Heart right ventricle (tissue), 16 donors: ENCODE measurements around the gene AUTS2. TPM values are rescaled to one million over a fixed set of nuclear protein-coding genes. Genes with fewer than 3 reads are reported as not detected.

ENCODE experiments used
- ATAC-seq, 8 donors: fragments of 200-7000 bp; cut with Tn5 transposase; one replicate each; pipeline ENCODE4 v1.9.1; 2020; ENCODE audit warnings: mild to moderate bottlenecking in 8 of 8, moderate library complexity in 8 of 8, moderate number of reproducible peaks in 1 of 8
- DNase-seq, 2 donors: peaks; one replicate each; pipeline ENCODE4 v3.0.0-alpha.2; 2020
- H3K27ac ChIP-seq, 10 donors: fragments of 200-600 bp; sonication (generic) in 2 of 10; one replicate each; pipeline versions ENCODE4 v1.5.0 to v1.8.0; 2020 to 2022; ENCODE audit warnings: mild to moderate bottlenecking in 3 of 10
- H3K27me3 ChIP-seq, 7 donors: fragments of 200-600 bp; one replicate each; pipeline ENCODE4 v1.8.0; 2021 to 2022; ENCODE audit warnings: mild to moderate bottlenecking in 2 of 7
- H3K36me3 ChIP-seq, 9 donors: fragments of 200-600 bp; sonication (generic) in 1 of 9; one replicate each; pipeline versions ENCODE4 v1.5.0 to v1.8.0; 2020 to 2022; ENCODE audit warnings: mild to moderate bottlenecking in 2 of 9
- H3K4me1 ChIP-seq, 9 donors: fragments of 200-600 bp; sonication (generic) in 1 of 9; one replicate each; pipeline versions ENCODE4 v1.5.0 to v1.8.0; 2020 to 2022; ENCODE audit warnings: mild to moderate bottlenecking in 4 of 9
- H3K4me3 ChIP-seq, 10 donors: fragments of 200-600 bp; sonication (generic) in 2 of 10; one replicate each; pipeline versions ENCODE4 v1.5.0 to v1.8.0; 2020 to 2022; ENCODE audit warnings: mild to moderate bottlenecking in 7 of 10, moderate library complexity in 2 of 10
- H3K9me3 ChIP-seq, 11 donors: fragments of 200-600 bp in 10 of 11; sonication (generic) in 2 of 11; one replicate each; pipeline versions ENCODE4 v1.5.0 to v1.8.0; 2013 to 2022; ENCODE audit warnings: mild to moderate bottlenecking in 2 of 11, control low read depth in 1 of 11, moderate library complexity in 1 of 11
- WGBS, 2 donors: extraction: QIAGEN DNeasy Blood & Tissue Kit; methylation state at CpG; one replicate each; pipeline ENCODE4 v1.1.7; 2013; ENCODE audit warnings: inconsistent platforms in 1 of 2; 5-methylcytosine and 5-hydroxymethylcytosine counted together
- intact Hi-C, 10 donors: fragments of 100-400 bp; cut with DNase I; formaldehyde crosslinking; loops; one replicate each; pipeline versions ENCODE4 v1.11.1 to v1.14.2; 2022
- polyA plus RNA-seq, 2 donors: library from polyadenylated mRNA; stranded (reverse); fragments of 200-250 nt; gene quantifications; one replicate each; pipeline ENCODE4 v1.2.3, GENCODE V29; 2013
- total RNA-seq, 10 donors: library from RNA; stranded (reverse); fragmentation: NEBNext Ultra II Directional in 3 of 10; extraction: Animal tissue kit (Norgen Biotek cat#: 25700) in 3 of 10; gene quantifications; one replicate each; pipeline versions ENCODE4 v1.2.1 to v1.2.4, GENCODE V29; 2021 to 2023
- TF ChIP-seq, protein P1 (sequence below), 9 donors: fragments of 200-600 bp; sonication (generic) in 2 of 9; IDR thresholded peaks; one replicate each; pipeline versions ENCODE4 v1.5.0 to v1.8.0; 2021 to 2022; ENCODE audit warnings: antibody characterized with exemption in 9 of 9, mild to moderate bottlenecking in 5 of 9, moderate library complexity in 1 of 9
- donor health status: Arrhythmogenic right ventricular cardiomyopathy.
- donor health status: ischemic (EF 13 %, LVEDD 7.1; RV severe dilation, severe dysfunction).
- donor health status: healthy with polysubstance abuse.
- donor health status: DM: no; HTN: yes; CAD: no.
- donor health status: DM: no; HTN: no; CAD: no.
- donor health status: ischemic (EF 25% LVEDD 6.9; RV normal size, moderate dysfunction).
- donor health status: ischemic (EF 25% LVEDD 5.7; RV mildly dilated, moderate dysfunction).
- donor health status: healthy.
- donor health status: DM: yes; HTN: yes; CAD: no.
- donor health status: Ischemic cardiomyopathy.
- donor health status: ischemic (EF 35%, LVEDD 5.7; RV mildly dilated, moderate dysfunction).
- donor health status: nonischemic (EF 11% LVEDD 7.7; RV severe dilation, severe dysfunction).
- donor health status: DM: yes; HTN: yes; CAD: no.
- donor health status: PGD.
- donor health status: ischemic (EF 29% LVEDD 5.4; RV normal size, mild dysfunction).
- donor health status: nonischemic (EF 23%, LVEDD 6.1; RV moderate dilation, normal function).

AUTS2 gene
- total and polyA plus RNA-seq, 12 donors = 1.6 to 11.2 (median 7.3) TPM

DNA sequence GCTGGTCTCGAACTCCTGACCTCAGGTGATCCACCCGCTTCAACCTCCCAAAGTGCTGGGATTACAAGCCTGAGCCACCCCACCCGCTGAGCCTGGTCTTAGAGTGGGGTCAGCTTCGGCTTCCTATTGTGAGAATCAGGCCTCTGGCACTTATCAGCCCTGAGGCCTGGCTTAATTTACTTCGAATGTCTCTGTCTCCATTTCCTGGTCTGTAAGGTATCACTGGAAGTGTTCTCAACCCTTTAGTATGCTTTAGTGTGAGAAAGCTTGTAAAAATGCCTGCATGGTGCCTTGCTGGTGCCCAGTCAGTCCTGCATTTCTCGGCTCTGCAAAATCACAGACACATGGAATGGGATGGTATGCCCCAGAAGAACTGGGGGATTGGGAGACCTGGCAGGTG is 862.3 kb downstream of the AUTS2 start:
- intact Hi-C loops = no loop called here
- Histone ChIP-seq H3K4me3 (no peak overlapping the region), H3K27ac (no peak overlapping the region), H3K9me3 (no peaks in the 10 kb centered on the region), H3K36me3 (no peaks in the 10 kb centered on the region), H3K27me3 (no peaks in the 10 kb centered on the region), H3K4me1 (peaks cover 0 to 23% (median 11%) of the 10 kb centered on the region in 9 donors)
- TF ChIP-seq, protein P1, sequence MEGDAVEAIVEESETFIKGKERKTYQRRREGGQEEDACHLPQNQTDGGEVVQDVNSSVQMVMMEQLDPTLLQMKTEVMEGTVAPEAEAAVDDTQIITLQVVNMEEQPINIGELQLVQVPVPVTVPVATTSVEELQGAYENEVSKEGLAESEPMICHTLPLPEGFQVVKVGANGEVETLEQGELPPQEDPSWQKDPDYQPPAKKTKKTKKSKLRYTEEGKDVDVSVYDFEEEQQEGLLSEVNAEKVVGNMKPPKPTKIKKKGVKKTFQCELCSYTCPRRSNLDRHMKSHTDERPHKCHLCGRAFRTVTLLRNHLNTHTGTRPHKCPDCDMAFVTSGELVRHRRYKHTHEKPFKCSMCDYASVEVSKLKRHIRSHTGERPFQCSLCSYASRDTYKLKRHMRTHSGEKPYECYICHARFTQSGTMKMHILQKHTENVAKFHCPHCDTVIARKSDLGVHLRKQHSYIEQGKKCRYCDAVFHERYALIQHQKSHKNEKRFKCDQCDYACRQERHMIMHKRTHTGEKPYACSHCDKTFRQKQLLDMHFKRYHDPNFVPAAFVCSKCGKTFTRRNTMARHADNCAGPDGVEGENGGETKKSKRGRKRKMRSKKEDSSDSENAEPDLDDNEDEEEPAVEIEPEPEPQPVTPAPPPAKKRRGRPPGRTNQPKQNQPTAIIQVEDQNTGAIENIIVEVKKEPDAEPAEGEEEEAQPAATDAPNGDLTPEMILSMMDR (IDR thresholded peaks at IDR 0.05) = no peak
- ATAC-seq (no peak), DNase-seq (no peak)
- WGBS, 2 donors = 97% methylated on average over 6 of the region's 6 CpGs

DNA sequence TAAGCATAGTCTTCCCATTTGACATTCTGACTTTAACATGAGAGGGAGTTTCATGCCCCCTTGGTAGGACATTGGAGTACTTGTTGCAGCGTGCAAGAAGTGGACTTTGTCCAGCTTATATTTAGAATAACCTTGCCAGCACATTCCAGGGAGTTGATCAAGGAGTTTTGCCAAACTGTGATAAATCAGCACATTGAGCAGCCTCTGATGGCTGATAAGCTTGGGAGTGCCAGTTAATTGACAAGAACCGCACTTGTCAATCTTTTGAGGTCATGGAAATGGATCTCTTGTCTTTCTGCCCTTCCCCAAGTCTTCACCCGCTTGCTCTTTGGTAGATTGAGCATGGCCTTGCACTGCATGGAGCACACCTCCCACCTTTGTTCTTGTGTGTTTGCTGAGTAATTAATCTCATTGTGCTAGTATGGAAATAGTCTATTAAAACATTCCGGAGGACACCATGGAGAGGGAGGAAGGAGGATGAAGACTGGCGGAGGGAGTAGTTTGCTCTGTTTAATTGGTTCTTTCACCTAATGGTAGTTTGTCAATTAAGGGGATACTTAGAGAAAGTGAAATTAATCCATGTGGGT is 865.2 kb downstream of the AUTS2 start:
- no peaks in the 10 kb centered on the region for H3K9me3 ChIP-seq
- no peak for DNase-seq
- TF ChIP-seq, protein P1 (IDR thresholded peaks at IDR 0.05) = no peak
- no peak for ATAC-seq
- intact Hi-C loops = no loop called here
- no peaks in the 10 kb centered on the region for H3K27me3 ChIP-seq
- H3K4me1 ChIP-seq = peaks cover 0 to 13% (median 8%) of the 10 kb centered on the region in 9 donors
- 90 to 92% methylated on average over 5 of the region's 5 CpGs for WGBS, 2 donors
- H3K36me3 ChIP-seq = no peaks in the 10 kb centered on the region
- no peak overlapping the region for H3K4me3 ChIP-seq
- no peak overlapping the region for H3K27ac ChIP-seq

DNA sequence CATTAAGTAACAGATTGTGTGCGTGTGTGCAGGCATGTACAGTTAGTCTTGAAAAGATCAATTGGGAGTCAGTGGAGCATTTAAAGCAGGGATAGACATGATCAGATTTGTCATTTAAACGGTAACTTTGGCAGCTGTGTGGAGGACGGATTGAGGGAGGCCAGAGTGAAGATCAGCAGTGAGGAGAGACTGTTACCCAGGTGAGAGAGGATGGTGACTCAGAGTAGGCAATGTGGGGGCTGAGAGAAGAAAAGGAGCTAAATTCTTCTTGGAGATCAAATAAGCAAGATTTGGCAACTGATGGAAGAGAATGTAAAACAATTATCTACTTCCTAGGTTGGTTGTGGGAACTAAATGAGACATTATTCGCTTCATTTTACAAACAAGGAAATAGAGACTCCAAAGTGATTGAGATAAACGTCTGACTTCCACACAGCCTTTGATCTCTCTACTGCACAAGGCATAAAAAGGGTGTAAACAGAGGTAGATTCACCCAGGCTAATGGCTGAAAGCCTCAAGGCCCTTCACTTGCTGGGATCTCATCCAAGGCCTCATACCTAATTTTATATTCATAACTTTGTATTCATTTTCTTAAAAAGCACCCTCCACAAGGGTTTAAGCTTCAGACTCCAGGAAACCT is 868.6 kb downstream of the AUTS2 start:
- TF ChIP-seq, protein P1 (IDR thresholded peaks at IDR 0.05) = no peak
- no peaks in the 10 kb centered on the region for H3K27me3 ChIP-seq
- no peak for ATAC-seq
- H3K4me1 ChIP-seq = peaks cover 0 to 9% (median 0%) of the 10 kb centered on the region in 9 donors
- intact Hi-C loops = no loop called here
- no peak overlapping the region for H3K4me3 ChIP-seq
- no peak overlapping the region for H3K27ac ChIP-seq
- no peak for DNase-seq
- no peaks in the 10 kb centered on the region for H3K36me3 ChIP-seq
- no peaks in the 10 kb centered on the region for H3K9me3 ChIP-seq
- 75 to 88% methylated on average over 5 of the region's 5 CpGs for WGBS, 2 donors

DNA sequence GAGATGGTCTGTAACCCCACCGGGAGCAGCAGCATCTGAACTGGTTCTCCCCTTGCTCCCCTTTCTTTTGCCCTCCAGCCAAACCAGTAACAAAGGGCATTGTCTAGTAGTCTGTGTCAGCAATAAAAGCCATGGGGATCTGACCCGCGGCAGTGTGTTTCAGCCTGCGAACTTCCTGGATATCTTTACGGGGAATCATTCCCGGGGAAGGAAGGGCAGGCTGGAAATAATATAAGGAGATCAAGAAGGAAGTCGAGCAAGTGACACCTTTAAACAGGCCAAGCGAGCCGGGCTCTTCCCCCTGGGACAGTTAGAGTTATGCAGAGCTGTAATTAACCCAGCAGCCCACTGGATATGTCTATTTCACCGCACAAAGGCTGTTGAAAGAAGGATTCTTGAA is 872.5 kb downstream of the AUTS2 start:
- 49 to 56% methylated on average over 10 of the region's 10 CpGs for WGBS, 2 donors
- no peak for DNase-seq
- no peak for ATAC-seq
- no peaks in the 10 kb centered on the region for H3K36me3 ChIP-seq
- no peaks in the 10 kb centered on the region for H3K27me3 ChIP-seq
- no peak overlapping the region for H3K4me3 ChIP-seq
- peaks cover 0 to 27% (median 12%) of the 10 kb centered on the region in 9 donors for H3K4me1 ChIP-seq
- H3K9me3 ChIP-seq = no peaks in the 10 kb centered on the region
- intact Hi-C loops = no loop called here
- no peak overlapping the region for H3K27ac ChIP-seq
- TF ChIP-seq, protein P1 (IDR thresholded peaks at IDR 0.05) = no peak
